22Rv1 (cell line): Measurements from ENCODE around the gene SLC52A3.

Experiments
- CTCF ChIP-seq: fragments of 450-650 bp; IDR thresholded peaks from 2 replicates; pipeline ENCODE4 v1.5.1; 2017; ENCODE audit warnings: mild to moderate bottlenecking
- ZFX ChIP-seq: fragments of 450-650 bp; IDR thresholded peaks from 2 replicates; pipeline ENCODE4 v1.6.1; 2017; ENCODE audit warnings: antibody characterized with exemption, borderline replicate concordance

GRCh38 chr20:732727-733126 is 35.6 kb downstream of the SLC52A3 start:
- no peak for TF ChIP-seq ZFX
- TF ChIP-seq CTCF = no peak
